ENCODE results near the gene INSYN1.

The INSYN1 gene

GRCh38 chr15:73700041-73700842, 52.9 kb downstream of the INSYN1 start:
- H3K4me3 Mint-ChIP-seq = no peak overlapping the region
- H3K36me3 Mint-ChIP-seq (ENCODE audit: low read depth) = peaks cover 26% of the 10 kb centered on the region
- no peaks in the 10 kb centered on the region for H3K9me3 Mint-ChIP-seq
- peaks cover 48% of the 10 kb centered on the region for H3K4me1 Mint-ChIP-seq
- peak overlapping the region; percentile 16 to 61 (median 25) for H3K27ac Mint-ChIP-seq
- TF ChIP-seq, protein P1, sequence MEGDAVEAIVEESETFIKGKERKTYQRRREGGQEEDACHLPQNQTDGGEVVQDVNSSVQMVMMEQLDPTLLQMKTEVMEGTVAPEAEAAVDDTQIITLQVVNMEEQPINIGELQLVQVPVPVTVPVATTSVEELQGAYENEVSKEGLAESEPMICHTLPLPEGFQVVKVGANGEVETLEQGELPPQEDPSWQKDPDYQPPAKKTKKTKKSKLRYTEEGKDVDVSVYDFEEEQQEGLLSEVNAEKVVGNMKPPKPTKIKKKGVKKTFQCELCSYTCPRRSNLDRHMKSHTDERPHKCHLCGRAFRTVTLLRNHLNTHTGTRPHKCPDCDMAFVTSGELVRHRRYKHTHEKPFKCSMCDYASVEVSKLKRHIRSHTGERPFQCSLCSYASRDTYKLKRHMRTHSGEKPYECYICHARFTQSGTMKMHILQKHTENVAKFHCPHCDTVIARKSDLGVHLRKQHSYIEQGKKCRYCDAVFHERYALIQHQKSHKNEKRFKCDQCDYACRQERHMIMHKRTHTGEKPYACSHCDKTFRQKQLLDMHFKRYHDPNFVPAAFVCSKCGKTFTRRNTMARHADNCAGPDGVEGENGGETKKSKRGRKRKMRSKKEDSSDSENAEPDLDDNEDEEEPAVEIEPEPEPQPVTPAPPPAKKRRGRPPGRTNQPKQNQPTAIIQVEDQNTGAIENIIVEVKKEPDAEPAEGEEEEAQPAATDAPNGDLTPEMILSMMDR (IDR thresholded peaks at IDR 0.05; ENCODE audit: unreplicated experiment in 3 of 3) = peak; percentile 91 to 95 (median 91)
- H3K27me3 Mint-ChIP-seq (ENCODE audit: low read depth) = no peaks in the 10 kb centered on the region

DNA sequence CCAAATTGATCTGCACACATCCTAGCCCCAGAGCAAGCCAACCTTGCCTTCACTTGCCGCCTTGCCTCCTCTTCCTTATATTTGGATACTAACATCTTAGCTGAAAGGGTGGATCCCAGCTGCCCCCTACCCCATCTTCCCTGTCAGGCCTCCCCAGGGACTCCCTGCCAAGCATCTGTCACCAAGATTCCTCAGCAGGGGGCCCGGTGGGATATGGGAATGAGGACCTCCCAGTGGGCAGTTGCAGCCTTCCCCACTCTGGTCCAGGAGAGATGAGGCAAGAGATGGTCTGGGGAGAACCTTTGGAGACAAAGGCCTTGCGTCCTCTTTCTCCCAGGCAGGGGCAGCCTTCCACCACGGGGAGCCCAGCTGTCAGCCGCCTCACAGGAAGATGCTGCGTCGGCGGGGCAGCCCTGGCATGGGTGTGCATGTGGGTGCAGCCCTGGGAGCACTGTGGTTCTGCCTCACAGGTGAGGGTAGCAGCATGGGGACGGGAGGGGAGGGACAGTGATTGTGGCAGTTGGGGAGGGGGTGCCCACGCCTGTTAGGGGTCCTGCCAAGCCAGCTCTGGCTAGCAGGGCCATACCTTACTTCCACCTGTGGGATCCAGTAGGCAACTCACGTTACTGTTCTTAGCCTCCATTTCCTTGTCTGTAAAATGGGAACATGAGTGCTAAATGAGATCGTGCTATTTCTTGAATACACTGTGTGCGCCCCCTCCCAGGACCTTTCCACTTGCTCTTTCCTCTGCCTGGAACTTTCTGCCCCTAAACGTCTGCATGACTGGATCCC, 53.7 kb downstream of the INSYN1 start:
- Mint-ChIP-seq H3K27me3 (ENCODE audit: low read depth) (no peaks in the 10 kb centered on the region), H3K4me3 (no peak overlapping the region), H3K4me1 (peaks cover 53% of the 10 kb centered on the region), H3K27ac (peak overlapping the region in 1 of 3 experiments; percentile 60), H3K9me3 (no peaks in the 10 kb centered on the region), H3K36me3 (ENCODE audit: low read depth) (peaks cover 18% of the 10 kb centered on the region)
- TF ChIP-seq, protein P1 (IDR thresholded peaks at IDR 0.05; ENCODE audit: unreplicated experiment in 3 of 3) = no peak

DNA sequence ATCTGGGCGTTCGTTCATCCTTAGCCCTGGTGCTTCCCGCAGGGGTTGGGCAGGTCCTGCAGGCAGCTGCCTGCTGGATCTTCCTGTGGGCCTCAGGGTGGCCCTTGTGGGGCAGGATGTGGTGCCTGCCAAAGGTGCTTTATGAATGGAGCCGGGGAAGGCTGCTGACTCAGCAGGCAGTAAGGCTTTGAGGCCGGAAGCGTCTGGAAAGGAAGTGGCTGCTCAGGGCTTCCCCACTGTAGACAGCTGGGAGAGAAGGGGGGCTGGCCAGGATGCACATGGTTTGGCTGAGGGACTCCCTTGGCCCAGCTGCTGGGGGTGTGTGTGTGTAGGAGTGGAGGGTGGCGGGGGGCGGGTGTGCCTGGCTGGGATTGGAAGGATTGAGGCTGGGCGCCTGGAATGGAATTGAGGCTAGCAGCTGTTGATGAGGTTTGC, 56.1 kb downstream of the INSYN1 start:
- TF ChIP-seq, protein P1 (IDR thresholded peaks at IDR 0.05; ENCODE audit: unreplicated experiment in 3 of 3) = no peak
- Mint-ChIP-seq H3K9me3 (no peaks in the 10 kb centered on the region), H3K27me3 (ENCODE audit: low read depth) (no peaks in the 10 kb centered on the region), H3K4me3 (peak overlapping the region; percentile 19 to 52 (median 43)), H3K36me3 (ENCODE audit: low read depth) (peaks cover 16% of the 10 kb centered on the region), H3K4me1 (peaks cover 71% of the 10 kb centered on the region), H3K27ac (peak overlapping the region; percentile 89 to 95 (median 92))

DNA sequence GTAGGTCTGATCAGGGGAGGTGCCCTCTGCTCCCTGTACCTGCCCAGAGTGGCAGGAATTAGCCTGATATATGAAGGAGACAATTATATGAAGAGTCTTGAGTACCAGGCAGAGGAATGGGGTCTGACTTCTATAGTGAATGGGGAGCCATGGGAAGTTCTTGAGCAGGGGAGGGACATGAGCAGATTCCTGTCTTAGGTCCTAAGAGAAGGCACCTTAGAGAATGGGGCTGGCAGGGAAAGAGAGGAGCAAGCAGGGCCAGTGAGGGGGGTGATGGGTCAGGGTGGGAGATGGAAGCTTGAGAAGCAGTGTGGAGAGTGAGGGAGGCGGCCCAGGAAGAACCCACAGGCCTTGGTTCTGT, 56.5 kb downstream of the INSYN1 start:
- H3K4me1 Mint-ChIP-seq = peaks cover 71% of the 10 kb centered on the region
- no peaks in the 10 kb centered on the region for H3K27me3 Mint-ChIP-seq (ENCODE audit: low read depth)
- H3K4me3 Mint-ChIP-seq = peak overlapping the region; percentile 19 to 52 (median 43)
- peak overlapping the region; percentile 89 to 95 (median 92) for H3K27ac Mint-ChIP-seq
- TF ChIP-seq, protein P1 (IDR thresholded peaks at IDR 0.05; ENCODE audit: unreplicated experiment in 3 of 3) = no peak
- no peaks in the 10 kb centered on the region for H3K9me3 Mint-ChIP-seq
- peaks cover 12% of the 10 kb centered on the region for H3K36me3 Mint-ChIP-seq (ENCODE audit: low read depth)

DNA sequence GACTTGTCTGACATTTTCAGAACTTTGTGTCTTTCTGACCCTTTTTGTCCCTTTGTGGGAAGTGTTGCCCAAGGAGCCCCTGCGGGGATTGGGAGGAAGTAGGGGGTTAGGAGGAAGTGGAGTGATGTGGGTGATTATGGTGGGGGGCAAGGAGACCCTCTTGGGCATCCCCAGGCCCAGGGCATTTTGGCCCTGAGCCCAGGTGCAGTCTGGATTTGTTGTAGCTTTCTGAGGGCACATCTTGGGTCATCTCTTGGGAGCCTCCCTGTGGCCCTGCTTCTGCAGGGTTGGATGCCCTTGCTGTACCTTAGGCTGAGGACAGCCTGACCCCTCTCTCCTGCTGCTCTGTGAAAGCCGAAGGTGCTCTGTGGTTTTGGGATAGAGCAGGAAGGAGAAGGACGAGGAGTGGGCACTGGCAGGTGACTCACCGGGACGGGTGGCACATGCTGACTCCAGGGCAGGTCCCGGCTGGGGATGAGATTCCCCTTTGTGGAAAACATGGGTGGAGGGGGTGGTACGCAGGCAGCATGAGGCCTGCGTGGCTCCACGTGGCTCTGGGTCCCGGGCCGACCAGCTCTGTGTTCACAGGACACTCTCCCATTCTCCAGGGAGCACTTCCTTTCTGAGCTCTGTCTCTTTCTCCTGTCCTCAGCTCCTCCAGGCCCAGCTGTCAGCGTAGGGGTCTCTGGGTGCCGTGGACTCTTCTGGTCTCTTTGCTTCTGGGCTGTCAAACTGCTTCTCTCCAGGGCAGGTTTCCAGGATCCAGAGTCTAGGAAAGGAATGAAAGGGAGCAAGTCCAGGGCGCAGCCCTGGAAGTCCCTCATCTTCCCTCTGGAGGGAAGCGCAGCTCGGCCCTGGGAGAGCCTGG, 57.1 kb downstream of the INSYN1 start:
- no peaks in the 10 kb centered on the region for H3K27me3 Mint-ChIP-seq (ENCODE audit: low read depth)
- no peak overlapping the region for H3K4me3 Mint-ChIP-seq
- H3K36me3 Mint-ChIP-seq (ENCODE audit: low read depth) = peaks cover 8% of the 10 kb centered on the region
- TF ChIP-seq, protein P1 (IDR thresholded peaks at IDR 0.05; ENCODE audit: unreplicated experiment in 3 of 3) = no peak
- H3K4me1 Mint-ChIP-seq = peaks cover 67% of the 10 kb centered on the region
- H3K9me3 Mint-ChIP-seq = no peaks in the 10 kb centered on the region
- peak overlapping the region; percentile 89 to 95 (median 92) for H3K27ac Mint-ChIP-seq

All from nephron (organoid).